Naive thymus-derived CD8-positive, alpha-beta T cell (primary cell): ENCODE results near the gene DXO. TPM values are rescaled to one million over a fixed set of nuclear protein-coding genes. Genes with fewer than 3 reads are reported as not detected.
"Not testable (repeated sequence)": the region's sequence is repeated elsewhere in the genome, so short reads cannot be mapped to it uniquely, and the experiment has no call there.

Experiments used
- ATAC-seq, 2 donors: fragments of 150-1000 bp; cut with Tn5 transposase in 1 of 2; sonication (Bioruptor Pico), chemical (Tn5 transposase) in 1 of 2; 1 replicate in 1 of 2; 2 replicates in 1 of 2; pipeline ENCODE4 v1.10.0; 2021; ENCODE audit warnings: mild to moderate bottlenecking in 2 of 2, moderate library complexity in 2 of 2
- POLR2A ChIA-PET: fragments of 350-600 bp; sonication (Branson Sonifier 250); formaldehyde crosslinking; loops from one replicate; lab custom pipeline; 2021; ENCODE audit warnings: antibody characterized with exemption; lab: Charles Lee
- DNase-seq, 10 donors: peaks; one replicate each; pipeline versions ENCODE4 v3.0.0 to v3.0.0-alpha.2; 2020 to 2022
- H3K27ac Mint-ChIP-seq, 10 donors: one replicate each; pipeline ENCODE4 v1.8.0; 2020 to 2022; ENCODE audit warnings: mild to moderate bottlenecking in 10 of 10, mixed read lengths in 10 of 10, moderate library complexity in 4 of 10, inconsistent platforms in 1 of 10
- H3K27me3 Mint-ChIP-seq, 5 donors: one replicate each; pipeline ENCODE4 v1.8.0; 2021 to 2022; ENCODE audit warnings: mixed read lengths in 5 of 5
- H3K36me3 Mint-ChIP-seq, 3 donors: one replicate each; pipeline ENCODE4 v1.8.0; 2020 to 2022; ENCODE audit warnings: mixed read lengths in 3 of 3, mild to moderate bottlenecking in 2 of 3, inconsistent platforms in 1 of 3
- H3K4me1 Mint-ChIP-seq, 4 donors: one replicate each; pipeline ENCODE4 v1.8.0; 2021 to 2022; ENCODE audit warnings: mixed read lengths in 4 of 4
- H3K4me3 Mint-ChIP-seq, 10 donors: one replicate each; pipeline ENCODE4 v1.8.0; 2020 to 2022; ENCODE audit warnings: mild to moderate bottlenecking in 10 of 10, mixed read lengths in 10 of 10, moderate library complexity in 6 of 10, inconsistent platforms in 1 of 10
- H3K9me3 Mint-ChIP-seq, 9 donors: one replicate each; pipeline ENCODE4 v1.8.0; 2020 to 2022; ENCODE audit warnings: mixed read lengths in 9 of 9, mild to moderate bottlenecking in 3 of 9, inconsistent platforms in 1 of 9, moderate library complexity in 1 of 9
- polyA plus RNA-seq, 3 donors: library from polyadenylated mRNA; unstranded; fragments of 300-500 nt; fragmentation: Illumina TruSeq; gene quantifications; one replicate each; pipeline ENCODE4 v1.2.3, GENCODE V29; 2021
- total RNA-seq, 8 experiments: library from RNA in 2 of 8; stranded (reverse) in 2 of 8; gene quantifications; one replicate each; pipeline ENCODE4 v1.2.3 and lab custom pipeline; 2021 to 2026

DXO gene
- total RNA-seq, result 10 to 100 TPM; 36.4 to 41.0 TPM
- polyA plus RNA-seq, result 10 to 100 TPM; 12.5 to 16.4 (median 14.5) TPM
- total RNA-seq (lab: John Stamatoyannopoulos, UW), result 15.2 to 62.3 (median 30.9) reads per million in 6 experiments

DNA sequence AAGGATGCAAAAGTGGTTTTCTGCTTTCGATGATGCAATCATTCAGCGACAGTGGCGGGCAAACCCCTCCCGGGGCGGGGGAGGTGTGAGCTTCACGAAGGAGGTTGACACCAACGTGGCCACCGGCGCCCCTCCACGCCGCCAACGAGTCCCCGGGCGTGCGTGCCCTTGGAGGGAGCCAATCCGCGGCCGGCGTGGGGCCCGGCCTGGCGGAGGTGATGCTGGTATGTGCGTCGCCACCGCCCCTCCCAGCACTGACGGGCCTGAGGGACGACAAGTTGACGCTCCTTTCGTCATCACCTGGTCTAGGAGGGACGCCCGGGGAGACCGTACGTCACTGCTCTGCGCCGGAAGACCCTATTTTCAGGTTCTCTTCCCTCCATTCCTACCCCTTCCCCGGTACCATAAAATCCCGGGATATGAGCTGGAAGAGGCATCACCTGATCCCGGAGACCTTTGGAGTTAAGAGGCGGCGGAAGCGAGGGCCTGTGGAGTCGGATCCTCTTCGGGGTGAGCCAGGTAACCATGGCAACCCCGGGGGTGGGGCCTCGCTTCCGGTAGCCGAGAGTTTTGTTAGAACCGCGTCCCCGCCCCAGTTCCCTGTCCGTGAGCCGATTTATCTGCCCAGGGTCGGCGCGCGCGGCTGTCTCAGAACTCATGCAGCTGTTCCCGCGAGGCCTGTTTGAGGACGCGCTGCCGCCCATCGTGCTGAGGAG, at the start of gene DXO:
Gene DXO, minus strand, starts transcription at position 146 of the 716 bp plus-strand sequence. CDS start 463 bp downstream, outside the sequence.
- peak within 1 kb of the TSS; percentile 94 to 99 (median 98) for H3K4me3 Mint-ChIP-seq
- DNase-seq, result peak; percentile 89 to 100 (median 99)
- peaks cover 0 to 4% (median 0%) of the 10 kb centered on the region in 5 donors for H3K27me3 Mint-ChIP-seq
- peak within 1 kb of the TSS; percentile 97 to 100 (median 100) for H3K27ac Mint-ChIP-seq
- peak; percentile 87 to 90 for ATAC-seq
- no peaks in the 10 kb centered on the region for H3K9me3 Mint-ChIP-seq
- peaks cover 0 to 31% (median 0%) of the 10 kb centered on the region in 3 donors for H3K36me3 Mint-ChIP-seq
- H3K4me1 Mint-ChIP-seq, result peaks cover 29 to 46% (median 42%) of the 10 kb centered on the region in 4 donors
- POLR2A ChIA-PET, result interaction anchor here (0.5 to 5.6 kb wide), 17 partner anchors 12 to 873 kb away, joined by 3 to 119 read pairs (median 4); partner anchors contain the start of genes ABHD16A, BAG6, DDAH2 and DDX39B

DNA sequence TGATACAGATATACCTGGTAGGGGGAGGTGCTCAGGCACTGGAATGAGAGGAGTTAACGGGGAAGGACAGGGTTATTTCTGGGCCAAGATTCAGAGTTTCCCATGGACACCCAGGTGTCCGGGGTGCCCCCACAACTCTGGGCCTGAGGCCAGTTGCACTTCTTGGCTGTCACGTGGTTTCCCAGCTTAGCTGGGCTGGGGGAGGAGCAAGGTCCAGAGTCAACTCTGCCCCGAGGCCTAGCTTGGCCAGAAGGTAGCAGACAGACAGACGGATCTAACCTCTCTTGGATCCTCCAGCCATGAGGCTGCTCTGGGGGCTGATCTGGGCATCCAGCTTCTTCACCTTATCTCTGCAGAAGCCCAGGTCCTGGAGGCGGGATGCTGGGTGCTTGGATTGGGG, 42.6 kb upstream of the DXO start, which contains the start of gene C4B:
Gene C4B, plus strand, starts transcription at position 249 of the 400 bp plus-strand sequence. Its CDS starts 51 bp downstream, at position 300.
- ATAC-seq, H3K4me3 Mint-ChIP-seq, H3K27ac Mint-ChIP-seq, H3K27me3 Mint-ChIP-seq, H3K9me3 Mint-ChIP-seq, DNase-seq, POLR2A ChIA-PET, H3K4me1 Mint-ChIP-seq, H3K36me3 Mint-ChIP-seq: not testable (repeated sequence)

- H3K27ac Mint-ChIP-seq, H3K9me3 Mint-ChIP-seq, ATAC-seq, DNase-seq, H3K4me1 Mint-ChIP-seq, H3K4me3 Mint-ChIP-seq, H3K36me3 Mint-ChIP-seq, H3K27me3 Mint-ChIP-seq, POLR2A ChIA-PET: not testable (repeated sequence)
Observed at GRCh38 chr6:32013738-32014137, 41.8 kb upstream of the DXO start.

GRCh38 chr6:32012941-32013617, 41.1 kb upstream of the DXO start:
- H3K27me3 Mint-ChIP-seq, H3K4me3 Mint-ChIP-seq, H3K9me3 Mint-ChIP-seq, ATAC-seq, H3K4me1 Mint-ChIP-seq, H3K36me3 Mint-ChIP-seq, H3K27ac Mint-ChIP-seq, POLR2A ChIA-PET: not testable (repeated sequence)
- DNase-seq, result peak in 1 of 10 donors; percentile 0

GRCh38 chr6:32010856-32011530, 39.1 kb upstream of the DXO start:
- H3K4me3 Mint-ChIP-seq, H3K4me1 Mint-ChIP-seq, H3K27ac Mint-ChIP-seq, POLR2A ChIA-PET, H3K36me3 Mint-ChIP-seq, H3K9me3 Mint-ChIP-seq, H3K27me3 Mint-ChIP-seq, ATAC-seq: not testable (repeated sequence)
- DNase-seq, result peak in 1 of 10 donors; percentile 50

DNA sequence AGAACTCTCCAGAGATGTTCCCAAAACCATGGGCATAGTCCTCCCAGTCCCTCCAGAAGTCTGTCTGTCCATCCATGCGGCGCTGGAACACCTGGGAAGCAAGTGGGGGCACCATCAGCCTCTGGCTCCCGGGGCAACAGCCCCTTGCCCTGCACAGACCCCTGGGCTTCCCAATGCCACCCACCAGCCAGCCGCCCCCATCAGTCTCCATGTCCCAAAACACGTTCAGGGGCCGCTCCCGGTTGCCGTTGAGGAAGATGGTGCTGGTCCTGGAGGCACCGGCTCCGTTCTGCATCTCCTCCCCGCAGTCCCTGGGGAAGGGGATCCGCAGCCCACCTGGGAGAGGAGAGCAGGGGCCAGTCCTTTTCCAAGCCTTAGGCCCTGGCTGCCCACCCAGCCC, 37.6 kb upstream of the DXO start:
- POLR2A ChIA-PET, H3K27ac Mint-ChIP-seq, ATAC-seq: not testable (repeated sequence)

DNA sequence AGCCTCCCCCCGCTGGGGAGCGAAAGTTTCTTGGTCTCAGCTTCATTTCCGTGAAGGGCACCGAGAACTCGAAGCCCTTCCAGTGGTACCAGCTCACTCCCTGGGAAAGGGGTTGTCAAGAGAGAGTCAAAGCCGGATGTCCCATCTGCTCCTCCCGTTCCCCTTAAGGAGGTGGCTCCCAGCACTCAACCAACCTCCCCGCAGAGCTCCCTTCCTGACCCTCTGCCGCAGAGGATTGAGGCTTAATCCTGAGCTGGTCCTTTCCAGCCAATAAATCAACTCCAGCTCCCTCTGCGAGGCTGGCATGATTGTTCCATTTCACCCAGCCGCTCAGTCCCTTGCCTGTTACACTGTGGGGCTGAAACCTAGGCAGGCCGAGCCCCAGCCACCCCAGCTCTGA, 36.7 kb upstream of the DXO start:
- H3K9me3 Mint-ChIP-seq, ATAC-seq, H3K36me3 Mint-ChIP-seq, DNase-seq, H3K27me3 Mint-ChIP-seq, H3K4me3 Mint-ChIP-seq, POLR2A ChIA-PET, H3K27ac Mint-ChIP-seq: not testable (repeated sequence)
- peaks cover 2 to 11% (median 8%) of the 10 kb centered on the region in 4 donors for H3K4me1 Mint-ChIP-seq

More for the DNA sequence above, 37.6 kb upstream of the DXO start:
- H3K4me3 Mint-ChIP-seq, DNase-seq, H3K4me1 Mint-ChIP-seq, H3K27me3 Mint-ChIP-seq, H3K36me3 Mint-ChIP-seq, H3K9me3 Mint-ChIP-seq: not testable (repeated sequence)

GRCh38 chr6:32008037-32008436, 36.1 kb upstream of the DXO start:
- POLR2A ChIA-PET, H3K27me3 Mint-ChIP-seq: not testable (repeated sequence)

GRCh38 chr6:32007086-32007485, 35.1 kb upstream of the DXO start:
- H3K27ac Mint-ChIP-seq, H3K4me3 Mint-ChIP-seq, H3K36me3 Mint-ChIP-seq, POLR2A ChIA-PET, DNase-seq, H3K27me3 Mint-ChIP-seq, H3K9me3 Mint-ChIP-seq, ATAC-seq: not testable (repeated sequence)
- peaks cover 2 to 11% (median 8%) of the 10 kb centered on the region in 4 donors for H3K4me1 Mint-ChIP-seq

More at GRCh38 chr6:32008037-32008436, 36.1 kb upstream of the DXO start:
- not testable (repeated sequence) for H3K36me3 Mint-ChIP-seq, DNase-seq, H3K27ac Mint-ChIP-seq, H3K9me3 Mint-ChIP-seq, H3K4me3 Mint-ChIP-seq, ATAC-seq
- H3K4me1 Mint-ChIP-seq, result peaks cover 2 to 11% (median 8%) of the 10 kb centered on the region in 4 donors

DNA sequence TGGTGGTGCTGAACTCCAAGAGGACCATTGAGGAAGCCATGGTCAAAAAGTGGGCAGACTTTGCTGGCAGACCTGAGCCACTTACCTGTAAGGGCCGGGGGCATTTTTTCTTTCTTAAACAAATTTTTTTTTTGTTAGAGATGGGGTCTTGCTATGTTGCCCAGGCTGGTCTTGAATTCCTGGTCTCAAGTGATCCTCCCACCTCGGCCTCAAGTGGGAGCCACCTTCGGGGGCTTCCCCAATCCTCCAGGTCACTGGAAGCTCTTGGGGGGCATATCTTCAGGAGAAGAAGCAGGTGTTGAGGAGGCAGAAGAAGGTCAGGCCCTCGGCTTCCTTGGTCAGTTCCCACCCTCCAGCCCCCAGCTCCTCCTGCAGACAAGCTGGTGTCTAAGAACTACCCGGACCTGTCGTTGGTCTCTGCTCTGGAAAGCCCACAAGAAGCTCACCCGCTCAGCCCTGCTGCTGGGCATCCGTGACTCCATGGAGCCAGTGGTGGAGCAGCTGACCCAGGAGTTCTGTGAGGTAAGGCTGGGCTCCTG, 34.1 kb upstream of the DXO start:
- POLR2A ChIA-PET, ATAC-seq, H3K4me3 Mint-ChIP-seq, H3K9me3 Mint-ChIP-seq, H3K36me3 Mint-ChIP-seq, H3K27me3 Mint-ChIP-seq: not testable (repeated sequence)
- Mint-ChIP-seq H3K27ac (peak overlapping the region in 1 of 10 donors; percentile 17), H3K4me1 (peaks cover 2 to 11% (median 8%) of the 10 kb centered on the region in 4 donors)
- DNase-seq, result peak in 1 of 10 donors; percentile 47

DNA sequence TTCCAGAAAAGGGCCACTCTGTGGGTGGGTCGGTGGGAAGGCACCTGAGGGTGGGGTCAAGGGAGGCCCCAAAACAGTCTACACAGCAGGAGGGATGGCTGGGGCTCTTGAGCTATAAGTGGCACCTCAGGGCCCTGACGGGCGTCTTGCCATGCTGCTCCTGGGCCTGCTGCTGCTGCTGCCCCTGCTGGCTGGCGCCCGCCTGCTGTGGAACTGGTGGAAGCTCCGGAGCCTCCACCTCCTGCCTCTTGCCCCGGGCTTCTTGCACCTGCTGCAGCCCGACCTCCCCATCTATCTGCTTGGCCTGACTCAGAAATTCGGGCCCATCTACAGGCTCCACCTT, 33.6 kb upstream of the DXO start:
- not testable (repeated sequence) for DNase-seq

GRCh38 chr6:32004864-32005537, 33.1 kb upstream of the DXO start:
- ATAC-seq (peak; percentile 96 to 99), DNase-seq (peak in 1 of 10 donors; percentile 20)
- POLR2A ChIA-PET, H3K9me3 Mint-ChIP-seq, H3K36me3 Mint-ChIP-seq, H3K27me3 Mint-ChIP-seq: not testable (repeated sequence)
- H3K4me3 Mint-ChIP-seq, result peak overlapping the region in 5 of 10 donors; percentile 2 to 64 (median 21)
- peak overlapping the region; percentile 13 to 92 (median 80) for H3K27ac Mint-ChIP-seq
- H3K4me1 Mint-ChIP-seq, result peaks cover 2 to 11% (median 8%) of the 10 kb centered on the region in 4 donors

More for the DNA sequence above, 33.6 kb upstream of the DXO start:
- H3K4me3 Mint-ChIP-seq, H3K9me3 Mint-ChIP-seq, ATAC-seq, H3K27me3 Mint-ChIP-seq, POLR2A ChIA-PET, H3K36me3 Mint-ChIP-seq: not testable (repeated sequence)
- Mint-ChIP-seq H3K27ac (peak overlapping the region in 3 of 10 donors; percentile 53 to 92 (median 80)), H3K4me1 (peaks cover 2 to 11% (median 8%) of the 10 kb centered on the region in 4 donors)
